BE2C (cell line): ENCODE results near the gene MAML2.

ENCODE experiments used
- DNase-seq: peaks from one replicate; pipeline ENCODE4 v3.0.0-alpha.2; 2020
- H3K27me3 ChIP-seq: fragments of 250-450 bp; sonication (Bioruptor Pico); 2 replicates; pipeline ENCODE4 v1.5.1; 2020; ENCODE audit warnings: mild to moderate bottlenecking
- H3K36me3 ChIP-seq: fragments of 250-450 bp; sonication (Bioruptor Pico); 2 replicates; pipeline ENCODE4 v1.5.1; 2020; ENCODE audit warnings: mild to moderate bottlenecking
- H3K4me1 ChIP-seq: fragments of 250-450 bp; sonication (Bioruptor Pico); 2 replicates; pipeline ENCODE4 v1.5.1; 2020
- H3K4me3 ChIP-seq: 2 replicates; pipeline ENCODE4 v1.5.1; 2011; ENCODE audit warnings: low read depth, low read length
- H3K9me3 ChIP-seq: fragments of 250-450 bp; sonication (Bioruptor Pico); 2 replicates; pipeline ENCODE4 v1.5.1; 2020
- TF ChIP-seq, protein P1 (sequence below): IDR thresholded peaks from 2 replicates; pipeline ENCODE4 v1.5.1; 2012; ENCODE audit warnings: mild to moderate bottlenecking, low read depth, low read length

MAML2 gene

GRCh38 chr11:96257036-96257435, 86.0 kb downstream of the MAML2 start:
- Histone ChIP-seq H3K4me3 (no peak overlapping the region), H3K9me3 (no peaks in the 10 kb centered on the region), H3K36me3 (peaks cover 3% of the 10 kb centered on the region; the same call in 1 of the 2 replicates), H3K27me3 (no peaks in the 10 kb centered on the region), H3K4me1 (peaks cover 15% of the 10 kb centered on the region)
- TF ChIP-seq, protein P1, sequence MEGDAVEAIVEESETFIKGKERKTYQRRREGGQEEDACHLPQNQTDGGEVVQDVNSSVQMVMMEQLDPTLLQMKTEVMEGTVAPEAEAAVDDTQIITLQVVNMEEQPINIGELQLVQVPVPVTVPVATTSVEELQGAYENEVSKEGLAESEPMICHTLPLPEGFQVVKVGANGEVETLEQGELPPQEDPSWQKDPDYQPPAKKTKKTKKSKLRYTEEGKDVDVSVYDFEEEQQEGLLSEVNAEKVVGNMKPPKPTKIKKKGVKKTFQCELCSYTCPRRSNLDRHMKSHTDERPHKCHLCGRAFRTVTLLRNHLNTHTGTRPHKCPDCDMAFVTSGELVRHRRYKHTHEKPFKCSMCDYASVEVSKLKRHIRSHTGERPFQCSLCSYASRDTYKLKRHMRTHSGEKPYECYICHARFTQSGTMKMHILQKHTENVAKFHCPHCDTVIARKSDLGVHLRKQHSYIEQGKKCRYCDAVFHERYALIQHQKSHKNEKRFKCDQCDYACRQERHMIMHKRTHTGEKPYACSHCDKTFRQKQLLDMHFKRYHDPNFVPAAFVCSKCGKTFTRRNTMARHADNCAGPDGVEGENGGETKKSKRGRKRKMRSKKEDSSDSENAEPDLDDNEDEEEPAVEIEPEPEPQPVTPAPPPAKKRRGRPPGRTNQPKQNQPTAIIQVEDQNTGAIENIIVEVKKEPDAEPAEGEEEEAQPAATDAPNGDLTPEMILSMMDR: no peak
- DNase-seq: no peak

- Histone ChIP-seq H3K27me3 (no peaks in the 10 kb centered on the region), H3K4me3 (no peak overlapping the region), H3K4me1 (peaks cover 15% of the 10 kb centered on the region), H3K36me3 (peaks cover 3% of the 10 kb centered on the region; the same call in 1 of the 2 replicates), H3K9me3 (no peaks in the 10 kb centered on the region)
- TF ChIP-seq, protein P1: no peak
- DNase-seq: no peak
Measured at GRCh38 chr11:96256215-96257011, 86.6 kb downstream of the MAML2 start.

DNA sequence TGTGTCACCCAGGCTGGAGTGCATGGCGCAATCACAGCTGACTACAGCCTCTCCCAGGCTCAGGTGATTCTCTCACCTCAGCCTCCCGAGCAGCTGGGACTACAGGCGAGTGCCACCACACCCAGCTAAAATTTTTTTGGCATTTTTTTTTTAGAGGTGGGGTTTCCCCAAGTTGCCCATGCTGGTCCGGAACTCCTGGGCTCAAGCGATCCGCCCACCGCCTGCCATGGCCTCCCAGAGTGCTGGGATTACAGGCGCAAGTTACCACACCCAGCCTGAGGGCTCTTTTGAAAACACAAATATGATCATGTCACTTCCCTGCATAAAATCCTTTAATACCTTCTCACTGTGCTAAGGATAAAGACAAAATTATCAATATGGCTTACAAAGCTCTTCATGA, 88.1 kb downstream of the MAML2 start:
- Histone ChIP-seq H3K4me1 (peaks cover 15% of the 10 kb centered on the region), H3K36me3 (peaks cover 3% of the 10 kb centered on the region; the same call in 1 of the 2 replicates), H3K27me3 (no peaks in the 10 kb centered on the region), H3K4me3 (no peak overlapping the region), H3K9me3 (no peaks in the 10 kb centered on the region)
- TF ChIP-seq, protein P1: no peak
- DNase-seq: no peak

GRCh38 chr11:96254087-96254486, 88.9 kb downstream of the MAML2 start:
- H3K36me3 ChIP-seq: peaks cover 3% of the 10 kb centered on the region; the same call in 1 of the 2 replicates
- DNase-seq: no peak

GRCh38 chr11:96246718-96247552, 96.1 kb downstream of the MAML2 start:
- DNase-seq: no peak
- Histone ChIP-seq H3K4me1 (peaks cover 7% of the 10 kb centered on the region), H3K27me3 (no peaks in the 10 kb centered on the region), H3K9me3 (no peaks in the 10 kb centered on the region), H3K4me3 (no peak overlapping the region), H3K36me3 (no peaks in the 10 kb centered on the region)
- TF ChIP-seq, protein P1: no peak

More at GRCh38 chr11:96254087-96254486, 88.9 kb downstream of the MAML2 start:
- H3K4me1 ChIP-seq: peaks cover 11% of the 10 kb centered on the region
- no peak overlapping the region for H3K4me3 ChIP-seq
- H3K9me3 ChIP-seq: no peaks in the 10 kb centered on the region
- H3K27me3 ChIP-seq: no peaks in the 10 kb centered on the region
- TF ChIP-seq, protein P1: no peak
